GM13976 (cell line): ENCODE measurements around the gene PRR35.

ENCODE experiments used
- DNase-seq: peaks from one replicate; pipeline ENCODE4 v3.0.0; 2012; ENCODE audit warnings: low spot score
- in situ Hi-C: fragments of 300-500 bp; cut with MboI; formaldehyde crosslinking; loops from one replicate; pipeline ENCODE4 v1.12.0; 2022; ENCODE audit warnings: low sequenced_read_pairs, mixed read lengths, inconsistent platforms; ENCODE audit not compliant: unreplicated experiment
- TF ChIP-seq, protein P1 (sequence below): IDR thresholded peaks from 2 replicates; pipeline ENCODE4 v1.5.1; 2012; ENCODE audit warnings: borderline replicate concordance, mild to moderate bottlenecking; ENCODE audit not compliant: insufficient read depth; ENCODE audit errors: extremely low read depth, missing control alignments, control extremely low read depth

The PRR35 gene

GRCh38 chr16:590188-590814 lies 30.1 kb downstream of the PRR35 start:
- in situ Hi-C loops: no loop called here
- TF ChIP-seq, protein P1, sequence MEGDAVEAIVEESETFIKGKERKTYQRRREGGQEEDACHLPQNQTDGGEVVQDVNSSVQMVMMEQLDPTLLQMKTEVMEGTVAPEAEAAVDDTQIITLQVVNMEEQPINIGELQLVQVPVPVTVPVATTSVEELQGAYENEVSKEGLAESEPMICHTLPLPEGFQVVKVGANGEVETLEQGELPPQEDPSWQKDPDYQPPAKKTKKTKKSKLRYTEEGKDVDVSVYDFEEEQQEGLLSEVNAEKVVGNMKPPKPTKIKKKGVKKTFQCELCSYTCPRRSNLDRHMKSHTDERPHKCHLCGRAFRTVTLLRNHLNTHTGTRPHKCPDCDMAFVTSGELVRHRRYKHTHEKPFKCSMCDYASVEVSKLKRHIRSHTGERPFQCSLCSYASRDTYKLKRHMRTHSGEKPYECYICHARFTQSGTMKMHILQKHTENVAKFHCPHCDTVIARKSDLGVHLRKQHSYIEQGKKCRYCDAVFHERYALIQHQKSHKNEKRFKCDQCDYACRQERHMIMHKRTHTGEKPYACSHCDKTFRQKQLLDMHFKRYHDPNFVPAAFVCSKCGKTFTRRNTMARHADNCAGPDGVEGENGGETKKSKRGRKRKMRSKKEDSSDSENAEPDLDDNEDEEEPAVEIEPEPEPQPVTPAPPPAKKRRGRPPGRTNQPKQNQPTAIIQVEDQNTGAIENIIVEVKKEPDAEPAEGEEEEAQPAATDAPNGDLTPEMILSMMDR: peak; percentile 17
- no peak for DNase-seq

- in situ Hi-C loops: no loop called here
- no peak for DNase-seq
- TF ChIP-seq, protein P1: no peak
These were observed 30.6 kb downstream of the PRR35 start for GRCh38 chr16:590815-591200.

GRCh38 chr16:591231-591630 lies 31.0 kb downstream of the PRR35 start:
- in situ Hi-C loops: no loop called here
- TF ChIP-seq, protein P1: no peak
- DNase-seq: no peak

DNA sequence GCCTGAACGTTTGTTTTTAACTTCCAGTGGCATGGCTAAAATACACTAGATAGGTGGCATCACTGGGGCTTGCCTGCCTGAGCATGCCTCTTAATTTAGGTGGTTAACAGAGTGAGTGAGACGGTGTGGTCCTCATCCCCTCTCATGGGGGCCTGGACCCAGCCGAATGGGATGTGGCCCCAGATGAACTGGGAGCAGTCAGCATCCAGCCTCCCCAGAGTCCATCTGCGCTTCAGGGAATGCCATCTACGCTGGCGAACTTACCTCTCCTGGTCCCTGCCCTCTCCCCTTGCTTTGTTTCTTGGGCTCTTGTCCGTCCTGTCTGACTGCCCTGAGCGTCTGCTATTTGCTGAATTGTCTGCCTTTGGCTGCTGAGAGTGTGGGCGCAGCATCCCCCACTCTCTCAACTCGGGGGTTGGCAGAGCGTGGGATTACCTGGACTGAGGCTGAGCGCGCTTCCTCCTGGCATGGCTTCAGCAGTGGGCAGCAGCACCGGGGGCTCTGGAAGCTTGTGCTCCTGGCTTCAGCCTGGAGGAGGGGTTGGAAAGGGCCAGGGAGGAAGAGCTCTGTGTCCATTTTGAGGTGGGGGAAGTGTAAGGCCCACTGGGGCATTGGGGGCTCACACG lies 31.8 kb downstream of the PRR35 start:
- TF ChIP-seq, protein P1: no peak
- DNase-seq: no peak
- in situ Hi-C loops: no loop called here

DNA sequence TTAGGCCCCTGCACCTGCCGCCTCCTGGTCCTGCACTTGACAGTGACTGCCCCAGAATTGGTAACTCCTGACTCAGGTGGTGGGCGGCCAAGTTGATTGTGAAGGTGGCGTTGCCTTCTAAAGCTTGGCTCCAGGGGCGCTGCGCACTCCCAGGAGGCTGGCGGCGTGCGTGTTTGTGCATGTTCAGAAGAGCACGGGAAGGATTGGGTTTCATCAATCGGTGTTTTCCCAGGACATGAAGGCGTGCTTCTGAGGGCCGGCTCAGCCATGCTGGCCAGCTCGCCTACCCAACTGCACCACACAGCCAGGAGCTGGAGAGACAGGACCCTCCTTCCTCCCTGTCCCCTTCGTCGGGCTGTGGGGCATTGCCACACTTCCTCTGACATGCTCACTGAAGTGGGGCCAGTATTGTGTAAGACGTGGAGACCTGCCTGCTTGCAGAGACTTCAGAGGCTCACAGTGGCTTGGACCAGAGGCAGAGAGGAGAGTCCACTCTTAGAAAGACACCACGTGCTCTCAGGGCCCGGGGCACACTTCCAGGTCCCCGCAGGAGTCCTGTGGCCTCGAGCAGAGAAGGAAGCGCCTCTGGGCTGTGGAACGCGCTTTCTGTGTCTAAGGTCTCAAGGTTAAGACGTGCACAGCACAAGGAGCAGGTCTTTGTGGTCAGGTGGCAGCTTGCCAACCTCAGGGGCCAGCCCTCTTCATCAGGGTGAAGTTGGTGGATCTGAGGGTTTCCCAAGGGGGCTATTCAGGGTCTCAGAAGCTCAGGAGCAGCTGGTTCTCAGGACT lies 32.5 kb downstream of the PRR35 start:
- no peak for DNase-seq
- in situ Hi-C loops: no loop called here
- TF ChIP-seq, protein P1: no peak

- TF ChIP-seq, protein P1: no peak
- in situ Hi-C loops: no loop called here
- DNase-seq: no peak
These were observed 33.2 kb downstream of the PRR35 start for GRCh38 chr16:593406-593805.
